Measurements from ENCODE around the gene PLCB4.

Gene PLCB4

DNA sequence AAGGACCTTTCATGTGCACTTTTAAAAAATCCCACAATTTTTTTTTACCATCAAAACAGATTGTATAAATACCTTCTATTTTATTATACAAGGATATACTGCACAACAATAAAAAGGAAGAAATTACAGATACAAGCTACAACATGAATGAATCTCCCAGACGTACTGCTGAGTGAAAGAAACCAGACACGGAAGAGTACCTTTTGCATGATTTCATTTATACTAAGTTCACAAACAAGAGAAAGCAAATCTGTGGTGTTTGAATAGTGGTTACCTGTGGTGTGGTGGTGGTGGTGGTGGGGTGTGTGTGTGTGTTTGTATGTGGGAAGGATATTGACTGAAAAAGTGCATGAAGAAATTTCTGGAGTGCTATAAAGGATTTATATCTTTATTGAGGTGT is 6.8 kb upstream of the PLCB4 start:
- DNase-seq = no peak

DNA sequence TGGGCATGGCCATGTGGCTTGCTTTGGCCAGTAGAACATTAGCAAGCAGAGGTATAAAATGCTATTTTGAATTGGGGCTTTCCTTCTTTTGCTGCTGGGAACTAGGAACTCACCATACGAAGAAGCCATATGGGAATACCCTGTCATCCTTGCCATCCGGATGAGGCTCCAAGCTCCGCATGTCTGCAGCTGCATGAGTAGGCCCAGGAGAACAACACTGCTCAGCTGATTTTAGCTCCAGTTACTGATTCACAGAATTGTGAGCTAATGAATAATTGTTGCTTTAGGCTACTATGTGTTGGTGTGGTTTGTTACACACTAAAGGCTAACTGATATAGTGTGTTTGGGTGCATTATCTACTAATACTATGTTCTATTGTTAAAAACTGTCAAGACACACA is 2.7 kb upstream of the PLCB4 start:
- no peak for DNase-seq

GRCh38 chr20:9068233-9068801 is 570 bp upstream of the PLCB4 start:
- DNase-seq = no peak

- no peak for DNase-seq
Observed at GRCh38 chr20:9070304-9070703, 1.4 kb downstream of the PLCB4 start.

DNA sequence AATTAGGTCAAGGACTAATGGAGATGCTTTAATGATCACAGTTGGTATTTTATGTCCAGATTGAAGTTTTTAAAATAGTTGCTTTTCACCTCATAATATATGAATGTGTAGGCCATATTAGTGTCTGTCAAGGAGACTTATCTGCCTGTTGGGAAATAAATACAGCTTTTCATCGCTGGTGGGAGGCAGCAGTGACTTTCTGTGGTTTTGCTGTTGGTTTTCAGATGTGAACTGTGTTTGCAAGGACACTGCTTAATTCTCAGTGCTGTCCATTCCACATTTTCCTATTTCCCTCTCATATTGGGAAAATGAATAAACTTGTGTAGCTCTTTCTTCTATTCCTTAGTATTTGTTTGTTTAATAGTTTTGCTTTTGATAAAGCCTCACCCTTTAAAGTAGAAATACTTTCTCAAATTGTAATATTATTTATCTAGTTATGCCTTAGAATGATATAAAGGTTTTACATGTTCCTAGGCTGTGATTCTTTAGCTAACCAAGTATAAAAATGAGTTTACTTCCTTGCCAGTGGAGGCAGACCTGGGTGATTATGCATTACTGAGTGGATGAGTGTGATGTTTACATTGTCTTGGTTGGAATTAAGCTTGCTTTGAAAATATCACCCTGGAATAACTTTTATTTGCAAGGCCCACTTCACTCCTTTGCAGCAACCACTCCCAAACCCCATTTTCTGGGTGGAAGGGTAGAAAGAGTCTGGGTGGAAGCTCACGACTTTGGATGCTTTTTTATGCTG is 3.3 kb downstream of the PLCB4 start:
- DNase-seq = no peak

DNA sequence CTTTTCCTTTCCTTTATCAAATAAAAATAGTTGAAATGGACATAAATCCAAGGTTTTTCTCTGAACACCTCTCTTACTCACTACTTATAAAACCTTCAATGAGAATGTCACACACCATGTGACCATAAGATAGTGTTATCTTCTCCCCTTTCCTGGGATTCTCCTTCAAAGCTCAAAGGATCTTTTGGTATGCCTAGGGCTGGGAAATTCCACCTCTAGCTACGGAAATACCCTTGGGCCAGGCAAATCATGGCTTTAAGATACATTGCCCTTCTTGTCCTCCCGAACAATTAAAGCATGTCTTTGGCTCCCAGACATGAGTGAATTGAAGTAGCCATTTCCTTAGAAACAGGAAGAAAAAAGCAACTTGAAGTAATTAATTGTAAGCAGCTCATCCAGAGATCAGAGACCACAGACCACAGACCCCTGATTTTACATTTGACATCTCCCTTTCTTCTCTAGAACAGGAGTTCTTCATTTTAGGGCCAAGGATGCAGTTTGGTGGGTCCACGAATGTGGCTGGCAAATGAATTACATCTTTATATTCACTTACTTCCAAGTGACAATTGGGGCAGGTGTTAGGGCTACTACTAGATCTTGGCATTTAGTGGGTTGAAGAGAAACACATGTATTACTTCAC is 4.1 kb downstream of the PLCB4 start:
- no peak for DNase-seq

DNA sequence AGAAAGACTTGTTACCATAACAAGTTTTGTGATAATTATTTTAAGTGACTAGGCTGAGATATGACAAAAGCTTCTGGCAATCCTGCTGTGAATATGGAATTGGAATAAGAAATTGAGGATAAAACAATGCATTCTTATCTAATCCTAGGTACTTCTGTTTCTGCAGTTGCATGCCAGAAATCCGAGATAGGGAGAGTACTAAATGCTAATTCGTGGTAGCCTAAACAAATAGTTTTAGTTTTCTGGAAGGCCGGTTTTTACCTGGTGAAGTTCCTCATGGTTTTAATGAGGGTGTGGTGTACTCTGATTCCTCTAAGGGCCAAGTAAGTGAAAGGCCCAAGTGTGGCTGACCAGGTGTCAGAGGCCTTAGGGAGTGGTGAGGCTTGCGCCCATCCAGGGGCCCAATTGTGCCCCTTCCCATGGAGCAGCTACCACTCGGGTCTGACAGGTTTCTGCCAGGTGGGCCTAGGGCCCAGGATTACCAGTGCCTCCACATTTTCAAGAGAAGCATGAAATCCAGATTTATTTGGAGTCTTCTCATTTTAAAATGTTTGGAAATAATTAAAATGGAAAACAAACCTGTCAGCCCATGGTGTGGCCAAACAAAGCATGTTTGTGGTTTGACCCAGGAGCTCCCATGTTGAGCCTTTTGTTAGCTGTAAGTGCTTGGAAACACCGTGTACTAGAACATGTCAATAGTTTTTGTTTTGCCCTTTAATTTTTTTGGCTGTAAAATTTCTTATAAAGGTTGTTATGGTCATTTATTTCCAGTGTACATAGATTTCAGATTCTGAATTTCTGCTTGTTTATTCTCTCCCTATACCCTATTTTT is 6.6 kb downstream of the PLCB4 start:
- no peak for DNase-seq

GRCh38 chr20:9076440-9076839 is 7.6 kb downstream of the PLCB4 start:
- no peak for DNase-seq

GRCh38 chr20:9078826-9079731 is 10.2 kb downstream of the PLCB4 start:
- DNase-seq = no peak

DNA sequence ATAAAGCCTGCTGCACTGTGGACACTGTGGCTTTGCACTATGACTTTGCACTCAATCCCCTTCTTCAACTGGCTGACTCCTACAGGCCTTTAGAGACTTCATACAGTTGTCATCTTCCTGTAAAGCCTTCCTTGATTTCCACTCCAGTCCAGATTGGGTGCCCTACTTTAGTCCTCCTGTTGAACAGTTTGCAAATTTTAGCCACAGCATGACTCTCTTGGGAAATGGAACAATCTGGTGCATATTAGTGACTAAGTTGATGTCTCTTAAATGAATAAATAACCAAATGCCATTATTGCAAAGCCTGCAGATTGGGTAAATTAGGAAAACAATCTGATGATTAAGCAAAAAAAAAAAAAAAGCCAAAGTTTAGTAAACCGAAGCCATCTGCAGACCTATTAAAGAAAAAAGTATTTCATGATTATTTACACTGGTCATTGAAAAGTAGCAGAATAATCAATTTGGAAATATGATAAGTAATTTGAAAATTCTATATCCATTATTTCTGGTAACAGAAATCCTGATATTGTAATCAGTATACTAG is 12.6 kb downstream of the PLCB4 start:
- no peak for DNase-seq

- DNase-seq = no peak
Observed at GRCh38 chr20:9082741-9083140, 13.9 kb downstream of the PLCB4 start.

DNA sequence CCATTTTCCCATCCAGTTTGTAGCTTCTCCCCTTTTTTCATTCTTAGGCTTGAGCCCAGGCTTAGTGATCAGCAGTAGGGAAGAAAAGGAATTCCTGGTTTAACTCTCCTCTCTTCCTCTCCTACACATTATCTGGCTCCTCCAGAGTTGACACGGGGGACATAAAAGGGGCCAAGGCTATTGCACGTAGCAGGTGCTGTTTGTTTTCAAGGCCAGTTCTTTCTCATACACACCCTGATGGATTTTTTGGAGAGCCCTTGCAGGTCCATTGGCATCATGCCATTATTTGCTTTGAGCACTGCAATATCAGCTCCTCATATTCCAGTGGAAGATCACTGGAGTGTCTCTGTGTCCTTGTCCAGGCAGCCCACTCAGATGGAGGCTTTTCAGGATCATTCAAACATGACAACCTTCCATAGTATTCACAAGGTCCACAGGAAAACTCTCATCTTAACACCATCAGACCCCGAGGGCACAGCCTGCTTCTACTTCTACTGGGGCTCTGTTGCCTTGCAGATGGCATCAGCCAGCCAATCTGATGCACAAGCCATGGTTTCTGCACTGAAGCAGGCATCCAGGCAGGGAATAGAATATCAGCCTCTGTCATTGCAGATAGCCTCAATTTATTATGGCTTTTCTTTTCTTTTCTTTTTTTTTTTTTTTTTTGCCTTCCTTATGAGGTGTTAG is 18.8 kb downstream of the PLCB4 start:
- no peak for DNase-seq

DNA sequence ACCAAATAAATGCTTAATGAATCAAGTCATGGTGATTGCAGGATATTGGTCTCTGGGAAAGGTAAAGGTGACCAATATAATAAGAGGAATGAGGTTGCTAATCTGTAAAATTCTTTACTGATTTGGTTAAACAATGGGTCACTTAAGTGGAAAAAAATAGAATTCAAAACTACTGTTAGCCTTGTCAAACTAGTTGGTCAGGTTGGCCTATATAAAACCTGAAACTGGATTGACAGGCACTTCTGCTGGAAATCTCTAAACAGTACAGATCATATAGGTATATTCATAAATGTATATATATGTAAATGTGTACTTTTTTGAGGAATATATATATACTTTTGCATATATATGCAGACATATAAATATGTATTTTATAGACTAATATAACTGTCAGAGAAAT is 19.7 kb downstream of the PLCB4 start:
- DNase-seq = no peak

GRCh38 chr20:9092113-9092512 is 23.2 kb downstream of the PLCB4 start:
- no peak for DNase-seq

DNA sequence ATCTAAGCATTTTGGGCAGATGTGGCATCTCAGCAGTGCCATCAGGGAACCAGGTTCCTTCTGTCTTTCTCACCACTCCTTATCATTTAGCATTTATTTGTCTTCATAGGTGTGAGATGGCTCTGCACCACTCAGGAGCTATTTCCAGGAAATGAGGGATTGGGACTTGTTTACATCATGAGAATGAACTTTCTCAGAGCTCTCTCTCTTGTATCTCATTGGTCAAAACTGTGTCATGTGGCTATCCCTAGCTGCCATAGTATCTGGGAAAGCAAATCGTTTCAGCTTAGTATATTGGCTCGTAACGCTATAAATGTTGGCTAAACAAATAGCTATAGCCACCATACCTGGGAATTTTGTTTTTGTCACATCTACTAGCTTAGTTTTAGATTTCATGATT is 23.8 kb downstream of the PLCB4 start:
- no peak for DNase-seq

DNA sequence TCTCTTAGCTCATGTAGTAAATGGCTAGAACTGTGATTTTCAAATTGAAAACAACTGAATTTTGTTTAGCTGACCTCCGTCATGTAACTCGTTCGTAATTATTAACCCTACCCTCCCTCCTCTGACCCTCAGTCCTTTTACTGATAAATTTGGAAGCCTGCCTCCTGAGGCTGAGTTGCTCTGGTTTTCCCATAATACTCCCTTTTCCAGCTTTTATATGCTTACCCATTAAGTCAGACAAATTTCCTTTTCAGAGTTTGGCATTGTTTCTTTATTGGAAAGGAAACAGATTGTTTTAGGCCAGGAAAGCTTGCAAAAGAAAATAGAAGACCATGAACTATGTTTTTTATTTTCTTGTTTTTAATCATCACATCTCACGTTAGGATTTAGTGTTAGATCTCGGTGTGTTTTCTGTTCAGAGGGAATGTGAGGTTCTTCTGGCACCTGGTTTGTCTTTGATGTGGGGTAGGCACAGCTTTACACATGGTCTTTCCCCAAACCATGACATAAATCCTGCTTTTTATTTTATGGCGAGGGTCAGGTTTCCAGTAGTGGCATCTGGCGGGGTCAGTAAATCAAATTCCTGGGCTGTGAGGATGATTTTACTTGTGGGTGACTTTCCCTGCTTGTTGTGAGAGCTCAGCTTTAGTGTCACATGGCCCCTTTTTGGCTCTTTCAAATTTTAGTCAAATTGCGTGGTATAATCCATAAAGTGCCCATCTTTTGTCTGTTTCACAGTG is 24.5 kb downstream of the PLCB4 start:
- no peak for DNase-seq

DNA sequence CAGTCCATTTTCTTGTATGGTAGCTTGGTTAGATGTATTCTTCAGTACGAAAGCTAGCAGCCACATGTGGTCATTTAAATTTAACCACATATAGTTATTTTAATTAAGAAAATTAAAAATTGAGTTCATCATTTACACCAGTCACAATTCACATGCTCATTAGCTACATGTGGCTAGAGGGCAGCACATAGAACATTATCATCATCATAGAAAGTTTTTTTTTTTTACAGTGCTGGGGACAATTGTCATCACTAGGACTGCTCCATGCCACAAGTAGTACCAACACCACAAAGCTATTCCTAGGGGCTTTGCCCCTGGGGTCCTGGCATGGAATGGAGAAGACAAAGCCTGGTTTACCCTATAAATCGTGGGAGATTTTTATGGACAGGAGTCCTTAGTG is 30.5 kb downstream of the PLCB4 start:
- no peak for DNase-seq

DNA sequence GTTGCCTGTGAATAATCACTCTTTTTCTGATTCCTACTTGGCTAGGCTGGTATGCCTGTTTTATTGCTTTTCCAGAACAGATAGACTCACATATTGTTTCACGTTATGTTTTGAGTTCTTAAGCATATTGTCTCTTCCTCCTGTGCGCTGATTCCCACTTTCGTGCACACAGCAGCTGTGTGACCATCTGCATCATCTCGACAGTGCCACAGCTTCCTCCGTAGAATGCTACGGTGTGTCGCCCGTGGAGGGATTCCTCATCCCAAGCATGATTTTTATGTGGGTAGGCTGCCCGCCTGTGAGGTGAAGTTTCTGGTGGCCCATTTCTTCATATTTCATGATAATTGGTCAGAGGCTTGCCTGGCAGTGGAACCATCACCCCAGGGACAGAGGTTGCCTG is 31.8 kb downstream of the PLCB4 start:
- no peak for DNase-seq

DNA sequence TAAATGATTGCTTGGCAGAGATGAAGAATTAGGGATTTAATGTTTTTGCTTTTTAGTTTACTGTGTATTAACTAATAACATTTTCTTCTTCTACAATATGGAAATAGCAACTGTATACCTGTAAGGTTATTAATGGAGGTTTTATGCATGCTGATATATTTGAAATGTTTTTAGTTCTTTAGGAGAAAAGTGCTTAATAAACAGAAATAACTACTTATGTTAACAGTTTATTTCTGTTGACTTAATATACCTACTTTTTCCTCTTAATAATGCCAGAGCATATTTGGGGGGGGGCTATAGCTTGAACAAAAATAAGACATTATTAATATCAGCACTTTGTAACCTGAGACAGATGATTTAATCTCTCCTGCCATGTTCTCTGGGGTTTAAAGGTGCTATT is 33.6 kb downstream of the PLCB4 start:
- DNase-seq = no peak

GRCh38 chr20:9103955-9104354 is 35.1 kb downstream of the PLCB4 start:
- DNase-seq = no peak

DNA sequence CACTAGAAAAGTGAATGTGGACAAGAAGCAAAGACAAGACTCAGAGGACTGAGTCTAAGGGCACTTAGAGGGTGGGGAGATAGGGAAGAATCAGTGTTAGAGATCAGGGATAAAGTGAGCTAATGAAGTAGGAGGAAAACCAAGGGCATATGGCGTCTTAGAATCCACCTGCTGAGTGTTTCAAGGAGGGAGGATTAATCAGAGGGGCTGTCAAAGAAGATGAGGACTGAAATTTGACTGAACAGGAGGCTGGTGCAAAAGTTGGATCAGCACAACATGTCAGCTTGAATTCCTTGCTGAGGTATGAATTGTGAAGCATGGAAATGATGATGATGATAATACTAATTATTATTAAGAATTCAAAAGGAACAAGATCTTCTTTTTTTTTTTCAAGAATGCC is 39.4 kb downstream of the PLCB4 start:
- DNase-seq = no peak

Measured in stimulated activated CD8-positive, alpha-beta memory T cell treated with anti-CD3 and anti-CD28 coated beads, Interleukin-4, amount 100 ng/mL, for 48 hours (primary cell).